PC-9 (cell line): ENCODE measurements around the gene SPATA1.

ENCODE experiments used
- CTCF ChIP-seq: fragments of 200-600 bp; sonication (generic); conservative IDR thresholded peaks from 2 replicates; pipeline ENCODE4 v1.6.1; 2017; ENCODE audit warnings: mixed run types, antibody characterized with exemption, mild to moderate bottlenecking, moderate library complexity
- EZH2 ChIP-seq: fragments of 200-600 bp; sonication (generic); IDR thresholded peaks from 2 replicates; pipeline ENCODE4 v1.8.0; 2017; ENCODE audit warnings: antibody characterized with exemption, low read depth

- TF ChIP-seq CTCF (no peak), EZH2 (no peak)
These were observed 3.3 kb upstream of the SPATA1 start for GRCh38 chr1:84502927-84503326.
